ENCODE results near the gene GRID2. TPM values are rescaled to one million over a fixed set of nuclear protein-coding genes. Genes with fewer than 3 reads are reported as not detected.

The GRID2 gene
- 42.9 TPM for total RNA-seq

GRCh38 chr4:92303621-92304027 is at the start of gene GRID2:
Gene GRID2 (plus strand): TSS chr4:92303966.

Small RNAs within 50 kb of the gene (small RNA-seq; reads per million reads assigned to genes)
- gene RNA5SP164 (ENCODE audit: low replicate concordance): not detected
